Measurements from ENCODE around the gene CENPF.
"Not testable (repeated sequence)": the region's sequence is repeated elsewhere in the genome, so short reads cannot be mapped to it uniquely, and the experiment has no call there.

The CENPF gene, protein sequence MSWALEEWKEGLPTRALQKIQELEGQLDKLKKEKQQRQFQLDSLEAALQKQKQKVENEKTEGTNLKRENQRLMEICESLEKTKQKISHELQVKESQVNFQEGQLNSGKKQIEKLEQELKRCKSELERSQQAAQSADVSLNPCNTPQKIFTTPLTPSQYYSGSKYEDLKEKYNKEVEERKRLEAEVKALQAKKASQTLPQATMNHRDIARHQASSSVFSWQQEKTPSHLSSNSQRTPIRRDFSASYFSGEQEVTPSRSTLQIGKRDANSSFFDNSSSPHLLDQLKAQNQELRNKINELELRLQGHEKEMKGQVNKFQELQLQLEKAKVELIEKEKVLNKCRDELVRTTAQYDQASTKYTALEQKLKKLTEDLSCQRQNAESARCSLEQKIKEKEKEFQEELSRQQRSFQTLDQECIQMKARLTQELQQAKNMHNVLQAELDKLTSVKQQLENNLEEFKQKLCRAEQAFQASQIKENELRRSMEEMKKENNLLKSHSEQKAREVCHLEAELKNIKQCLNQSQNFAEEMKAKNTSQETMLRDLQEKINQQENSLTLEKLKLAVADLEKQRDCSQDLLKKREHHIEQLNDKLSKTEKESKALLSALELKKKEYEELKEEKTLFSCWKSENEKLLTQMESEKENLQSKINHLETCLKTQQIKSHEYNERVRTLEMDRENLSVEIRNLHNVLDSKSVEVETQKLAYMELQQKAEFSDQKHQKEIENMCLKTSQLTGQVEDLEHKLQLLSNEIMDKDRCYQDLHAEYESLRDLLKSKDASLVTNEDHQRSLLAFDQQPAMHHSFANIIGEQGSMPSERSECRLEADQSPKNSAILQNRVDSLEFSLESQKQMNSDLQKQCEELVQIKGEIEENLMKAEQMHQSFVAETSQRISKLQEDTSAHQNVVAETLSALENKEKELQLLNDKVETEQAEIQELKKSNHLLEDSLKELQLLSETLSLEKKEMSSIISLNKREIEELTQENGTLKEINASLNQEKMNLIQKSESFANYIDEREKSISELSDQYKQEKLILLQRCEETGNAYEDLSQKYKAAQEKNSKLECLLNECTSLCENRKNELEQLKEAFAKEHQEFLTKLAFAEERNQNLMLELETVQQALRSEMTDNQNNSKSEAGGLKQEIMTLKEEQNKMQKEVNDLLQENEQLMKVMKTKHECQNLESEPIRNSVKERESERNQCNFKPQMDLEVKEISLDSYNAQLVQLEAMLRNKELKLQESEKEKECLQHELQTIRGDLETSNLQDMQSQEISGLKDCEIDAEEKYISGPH (N-terminal part only)

DNA sequence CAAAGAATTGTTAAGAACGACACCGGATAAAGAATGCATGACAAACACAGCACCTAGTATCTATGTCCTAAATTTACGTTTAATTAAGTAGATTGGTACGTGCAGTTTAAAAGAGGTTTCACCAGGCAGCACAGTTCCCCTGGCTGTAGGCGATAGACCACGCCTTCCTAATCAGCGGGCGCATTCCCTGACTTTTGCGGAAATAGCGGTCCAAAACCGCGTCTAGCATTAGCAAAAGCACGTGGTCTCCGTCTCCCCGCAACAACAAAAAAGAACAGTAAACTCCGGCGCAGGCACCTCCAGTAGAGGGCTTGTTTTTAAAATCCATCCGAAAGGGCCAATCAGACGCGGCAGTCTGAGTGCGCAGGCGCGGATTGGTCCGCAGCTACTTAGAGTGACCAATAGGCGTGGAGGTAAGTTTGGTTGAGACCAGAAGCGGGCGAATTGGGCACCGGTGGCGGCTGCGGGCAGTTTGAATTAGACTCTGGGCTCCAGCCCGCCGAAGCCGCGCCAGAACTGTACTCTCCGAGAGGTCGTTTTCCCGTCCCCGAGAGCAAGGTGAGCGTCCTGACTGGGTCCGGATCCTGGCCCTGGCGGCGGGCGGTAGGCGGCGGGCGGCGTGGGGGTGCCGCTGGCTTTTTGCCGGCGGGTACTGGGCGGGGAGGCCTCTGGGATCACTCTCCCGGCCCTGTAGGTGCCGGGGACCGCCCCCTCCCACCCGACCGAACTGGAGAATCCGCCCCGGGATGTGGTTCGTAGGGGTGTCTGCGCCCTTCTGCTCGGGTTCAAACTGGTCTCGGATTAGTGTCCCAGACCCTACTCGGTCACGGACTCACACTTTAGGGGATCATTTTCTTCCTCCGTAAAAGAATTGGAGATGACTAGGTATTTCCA lies at the start of gene CENPF:
CENPF (plus strand) TSS at position 432 of the 894 bp plus-strand sequence. CDS start 10,560 bp downstream, outside the sequence.
- DNase-seq = peak; percentile 85

- DNase-seq = no peak
Measured at GRCh38 chr1:214557952-214558735, 44.9 kb upstream of the CENPF start.

GRCh38 chr1:214563881-214564280 lies 39.1 kb upstream of the CENPF start:
- DNase-seq = no peak

DNA sequence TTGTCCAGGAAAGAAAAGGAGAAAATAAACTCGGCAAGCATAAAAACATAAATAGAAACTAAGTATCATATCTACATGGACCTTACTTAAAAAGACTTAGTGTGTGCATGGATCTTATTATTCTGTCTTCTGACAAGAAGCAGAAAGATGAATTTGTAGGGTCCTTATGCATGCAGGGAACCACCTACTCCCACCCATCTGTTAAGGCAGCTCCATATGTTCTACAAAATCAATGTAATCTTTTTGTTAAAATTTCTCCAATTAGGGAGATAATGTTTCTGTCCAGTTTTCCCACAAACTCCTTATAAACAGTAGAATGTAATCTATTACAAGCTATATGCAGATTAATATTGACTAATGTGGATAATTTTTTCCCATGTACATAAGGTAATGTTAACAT lies 37.7 kb upstream of the CENPF start:
- DNase-seq = no peak

DNA sequence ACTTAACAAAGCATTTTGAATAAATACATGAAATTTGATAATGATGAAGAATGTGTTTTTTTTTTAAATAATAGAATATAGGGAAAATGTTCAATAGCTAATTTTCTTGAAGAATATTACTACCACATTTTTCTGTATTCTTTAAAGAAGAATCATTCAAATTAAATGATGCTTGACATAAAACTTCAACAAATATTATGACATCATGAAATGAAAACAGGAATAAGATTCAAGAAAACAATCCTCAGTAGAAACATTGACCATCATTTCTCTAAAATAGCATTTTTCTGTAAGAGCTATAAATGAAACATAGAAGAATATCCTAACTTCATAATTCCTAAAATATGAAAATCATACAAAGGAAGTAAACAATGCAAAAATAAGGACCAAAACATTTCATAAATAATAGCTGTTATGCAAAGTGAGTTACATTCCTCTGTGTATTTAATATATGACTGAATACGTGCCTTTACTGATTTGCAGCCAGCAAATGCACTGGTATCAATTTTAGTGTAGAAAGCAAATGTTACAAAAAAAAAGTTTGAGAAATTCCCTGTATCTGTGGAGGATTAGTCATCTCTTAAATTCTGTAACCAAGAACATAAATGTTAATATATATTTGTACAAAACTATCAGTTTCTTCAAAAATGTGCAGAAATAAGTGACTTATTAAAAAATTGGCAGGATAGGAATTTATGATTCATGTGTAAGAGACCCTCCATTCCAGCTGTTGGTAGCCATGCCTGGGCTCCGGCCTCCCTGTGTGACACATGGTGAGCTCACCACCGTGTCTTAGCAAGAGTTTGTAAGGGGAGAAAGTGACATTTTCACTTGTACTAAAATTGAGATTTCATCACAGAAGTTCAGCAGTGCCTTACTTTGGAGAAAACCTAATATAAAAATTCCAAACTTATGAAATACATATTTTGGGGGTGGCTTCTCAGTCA lies 36.6 kb upstream of the CENPF start:
- no peak for DNase-seq

DNA sequence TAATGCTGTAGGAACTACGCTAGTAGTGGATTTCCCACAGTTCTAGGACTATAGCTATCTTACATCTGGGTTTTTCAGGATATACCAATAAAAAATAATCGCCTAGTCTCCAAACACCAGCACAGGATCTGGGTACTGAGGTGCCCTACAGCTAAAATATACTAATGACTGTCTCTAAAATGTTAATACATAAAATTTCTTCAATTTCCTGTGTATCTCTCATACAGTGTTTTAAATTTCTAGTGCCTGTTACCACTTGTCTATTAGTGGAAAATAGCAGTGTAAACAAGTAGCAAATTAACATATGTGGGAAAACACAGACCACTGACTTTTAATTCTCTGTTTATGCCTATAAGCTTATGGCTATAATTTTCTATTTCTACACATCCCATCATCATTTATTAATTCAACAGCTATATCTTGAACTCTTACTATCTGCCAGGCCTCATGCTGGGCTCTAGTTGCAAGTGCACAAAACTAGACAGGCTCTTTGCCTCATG lies 35.5 kb upstream of the CENPF start:
- no peak for DNase-seq

- DNase-seq = no peak
Measured at GRCh38 chr1:214568328-214568727, 34.7 kb upstream of the CENPF start.

- no peak for DNase-seq
Measured at GRCh38 chr1:214569357-214570004, 33.5 kb upstream of the CENPF start.

DNA sequence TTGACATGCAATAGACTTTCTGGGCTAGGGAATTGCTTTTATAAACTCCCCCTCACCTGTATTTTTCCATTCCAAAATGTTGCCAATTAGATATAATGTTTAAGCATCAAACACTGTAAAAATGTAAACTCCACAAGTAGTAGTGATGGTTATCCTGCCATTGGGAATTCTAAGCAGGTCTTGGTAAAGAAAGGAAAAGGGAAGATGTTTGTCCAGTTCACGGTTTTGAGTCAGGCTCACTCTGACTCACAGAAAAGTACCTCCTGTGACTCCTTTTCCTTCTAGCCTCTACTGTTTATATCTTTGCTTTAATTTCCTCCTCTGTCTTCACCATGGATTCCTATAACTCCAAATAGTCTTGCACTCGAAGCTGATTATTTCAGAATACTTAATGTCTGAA lies 32.6 kb upstream of the CENPF start:
- DNase-seq = no peak

DNA sequence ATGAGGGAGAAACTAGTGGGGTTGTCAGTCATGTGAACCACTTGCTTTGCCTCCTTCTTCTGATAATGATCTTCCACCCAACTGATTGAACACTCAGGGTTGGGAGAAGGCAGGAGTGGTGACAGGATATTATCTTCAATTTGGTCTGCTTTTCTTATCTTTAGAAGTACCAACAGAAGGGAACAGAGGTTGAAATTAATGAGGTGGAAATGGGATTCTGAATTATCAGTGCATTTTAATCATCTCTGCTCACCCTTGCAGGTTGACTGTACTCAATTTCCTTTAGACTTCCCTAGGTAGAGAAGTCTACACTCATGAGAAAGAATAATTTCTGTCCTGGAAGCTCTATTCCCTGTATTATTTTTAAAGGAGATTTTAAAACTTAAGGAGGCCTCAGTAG lies 31.7 kb upstream of the CENPF start:
- DNase-seq = no peak

DNA sequence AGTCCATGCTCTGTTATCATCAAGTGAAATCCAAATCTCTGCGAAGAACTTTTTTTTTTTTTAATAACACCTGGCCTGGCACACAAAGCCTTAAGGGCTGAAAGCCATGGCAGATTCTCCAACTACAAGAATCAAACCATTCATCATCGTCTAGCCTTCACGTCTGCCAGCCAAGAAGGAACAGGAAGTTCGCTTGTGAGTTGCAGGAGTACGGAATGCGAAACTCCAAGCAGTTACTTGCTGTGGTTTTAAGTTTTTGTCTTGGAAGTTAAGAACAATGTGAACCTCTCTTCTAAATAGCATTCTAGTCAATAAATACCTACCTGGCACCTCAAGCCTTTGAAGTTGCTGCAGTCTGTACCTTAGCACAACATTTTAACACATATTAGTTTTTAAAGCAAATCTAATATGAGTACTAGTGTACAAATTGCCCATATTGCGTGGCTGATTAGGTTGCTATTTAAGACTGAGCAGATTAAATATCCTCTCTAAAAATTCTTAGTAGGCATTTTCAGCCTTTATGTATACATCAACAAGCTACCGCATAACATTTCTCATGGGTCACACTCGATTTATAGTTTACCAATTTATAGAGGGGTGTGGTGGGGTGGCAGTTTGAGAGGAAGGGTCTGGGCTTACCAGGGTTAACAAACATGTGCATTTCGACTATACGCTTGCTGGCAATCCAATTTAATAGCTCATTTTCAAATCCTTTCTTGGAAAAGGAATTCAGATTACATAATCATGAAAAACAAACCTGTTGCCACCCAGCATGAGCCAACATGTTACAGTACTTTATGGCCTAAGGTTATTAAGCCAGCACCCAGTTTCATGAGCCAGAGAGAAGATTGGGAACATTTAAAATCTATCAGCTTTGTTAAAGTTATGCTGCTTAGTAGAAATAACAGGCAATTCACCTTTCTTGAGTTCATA lies 29.3 kb upstream of the CENPF start:
- DNase-seq = no peak

DNA sequence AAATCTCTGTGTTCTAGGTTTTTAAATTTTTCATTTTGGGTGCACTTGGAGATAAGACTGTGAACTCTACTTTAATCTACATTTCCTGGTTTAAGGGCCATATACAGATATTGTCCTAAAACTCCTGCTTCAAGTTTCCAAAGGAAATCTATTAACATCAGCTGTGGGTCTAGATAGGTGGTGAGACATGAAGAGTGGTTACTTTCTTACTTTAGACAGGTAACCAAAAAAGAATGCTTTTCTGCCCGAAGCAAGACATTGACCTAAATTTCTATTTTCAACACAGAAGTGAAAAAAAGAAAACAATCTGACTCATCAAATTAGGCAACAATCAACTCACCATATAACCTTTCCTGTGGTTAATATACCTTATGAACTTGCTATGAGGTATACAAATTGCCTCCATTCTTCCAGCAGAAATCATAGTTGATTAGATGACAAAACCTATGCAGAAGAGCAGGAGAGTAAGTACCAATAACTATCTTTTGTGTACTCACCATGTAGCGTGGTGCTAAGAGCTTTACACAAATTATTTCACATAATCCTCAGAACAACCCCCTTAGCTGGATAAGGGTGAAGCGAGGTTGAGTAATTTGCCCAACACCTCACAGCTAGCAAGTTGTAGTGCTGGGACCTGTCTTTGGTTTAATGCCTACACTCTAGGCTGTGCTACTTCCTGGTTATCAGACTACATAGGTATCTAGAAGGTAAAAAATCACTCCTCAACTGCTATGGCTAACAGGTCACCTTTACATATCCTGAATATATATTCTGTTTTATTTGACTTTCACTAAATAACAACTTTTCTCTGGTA lies 28.2 kb upstream of the CENPF start:
- no peak for DNase-seq

GRCh38 chr1:214576120-214576519 lies 26.9 kb upstream of the CENPF start:
- DNase-seq = not testable (repeated sequence)

DNA sequence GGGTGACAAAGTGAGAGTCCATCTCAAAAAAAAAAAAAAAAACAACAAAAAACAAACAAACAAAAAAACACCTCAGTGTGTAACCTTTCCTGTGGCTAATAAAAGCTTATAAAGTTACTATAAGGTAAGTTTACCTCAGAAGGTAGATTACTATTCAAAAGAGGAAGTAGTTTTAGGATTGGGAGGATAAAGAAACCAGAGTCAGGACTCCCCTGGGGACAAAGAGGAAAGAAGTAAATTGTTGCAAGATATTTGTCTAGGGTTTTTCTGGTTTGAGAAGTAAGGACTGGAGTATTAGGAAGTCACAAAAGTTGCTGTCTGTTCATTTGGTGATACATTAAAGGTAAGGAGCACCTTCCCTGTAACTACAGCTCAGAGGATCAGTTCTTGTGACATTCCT lies 23.8 kb upstream of the CENPF start:
- no peak for DNase-seq

DNA sequence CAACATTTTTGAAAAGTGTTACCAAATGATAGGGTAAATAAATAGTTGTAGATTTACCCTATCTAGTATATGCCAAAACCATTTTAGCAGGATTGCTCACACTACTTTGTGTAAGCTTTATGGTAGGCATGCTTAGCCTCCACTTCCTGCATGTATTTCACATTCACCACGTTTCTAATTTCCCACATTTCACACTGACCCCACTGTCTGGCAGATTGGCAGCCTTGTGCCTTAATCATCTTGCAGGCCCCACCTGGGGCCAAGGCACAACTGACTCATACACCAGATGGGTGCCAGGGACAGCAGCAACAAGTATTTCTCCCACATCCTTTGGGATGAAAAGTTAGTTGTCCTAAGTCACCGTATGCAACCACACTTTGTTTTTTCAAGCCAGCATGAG lies 21.2 kb upstream of the CENPF start:
- no peak for DNase-seq

GRCh38 chr1:214582289-214582891 lies 20.6 kb upstream of the CENPF start:
- DNase-seq = no peak

- DNase-seq = no peak
Measured at GRCh38 chr1:214583113-214583512, 19.9 kb upstream of the CENPF start.

Measured in stimulated activated CD4-positive, alpha-beta T cell treated with anti-CD3 and anti-CD28 coated beads, Interleukin-12 subunit alpha, Interleukin-12 subunit beta, amount 100 ng/mL, for 4 hours (primary cell).